Trophoblast cell (in vitro differentiated cells and primary cell): ENCODE data around the gene JAML.
"Not testable (repeated sequence)": the region's sequence is repeated elsewhere in the genome, so short reads cannot be mapped to it uniquely, and the experiment has no call there.

ENCODE experiments used
- DNase-seq, 2 donors: peaks; one replicate each; pipeline ENCODE4 v3.0.0-alpha.2; 2016
- H2AFZ ChIP-seq: 2 replicates; pipeline ENCODE4 v1.6.1; 2013; ENCODE audit warnings: low read length, moderate library complexity, mild to moderate bottlenecking; ENCODE audit not compliant: insufficient read depth, poor library complexity
- H2AK5ac ChIP-seq: 2 replicates; pipeline ENCODE4 v1.6.1; 2013; ENCODE audit warnings: mild to moderate bottlenecking, low read length
- H2BK120ac ChIP-seq: 2 replicates; pipeline ENCODE4 v1.6.1; 2013; ENCODE audit warnings: low read length, mild to moderate bottlenecking, moderate library complexity; ENCODE audit not compliant: insufficient read depth, poor library complexity
- H2BK12ac ChIP-seq: 2 replicates; pipeline ENCODE4 v1.6.1; 2013; ENCODE audit warnings: mild to moderate bottlenecking, low read length, moderate library complexity
- H2BK5ac ChIP-seq: 2 replicates; pipeline ENCODE4 v1.6.1; 2013; ENCODE audit warnings: low read length, low read depth, moderate library complexity, mild to moderate bottlenecking; ENCODE audit not compliant: poor library complexity
- H3K14ac ChIP-seq: 2 replicates; pipeline ENCODE4 v1.6.1; 2013; ENCODE audit warnings: mild to moderate bottlenecking, low read length
- H3K18ac ChIP-seq: 2 replicates; pipeline ENCODE4 v1.6.1; 2013; ENCODE audit warnings: mild to moderate bottlenecking, low read length
- H3K23ac ChIP-seq: 2 replicates; pipeline ENCODE4 v1.6.1; 2013; ENCODE audit warnings: low read length
- H3K27ac ChIP-seq: 2 replicates; pipeline ENCODE4 v1.5.1; 2013; ENCODE audit warnings: low read depth, mild to moderate bottlenecking, inconsistent platforms, low read length, moderate library complexity
- H3K27me3 ChIP-seq: 2 replicates; pipeline ENCODE4 v1.6.1; 2013; ENCODE audit warnings: inconsistent platforms, mild to moderate bottlenecking, low read length, moderate library complexity; ENCODE audit not compliant: insufficient read depth
- H3K36me3 ChIP-seq, 2 experiments: 1 replicate in 1 of 2; 2 replicates in 1 of 2; pipeline ENCODE4 v1.6.1; 2013; ENCODE audit warnings: low read length in 2 of 2, mild to moderate bottlenecking in 2 of 2, moderate library complexity in 1 of 2; ENCODE audit not compliant: insufficient read depth in 2 of 2, control insufficient read depth in 1 of 2
- H3K4ac ChIP-seq: 2 replicates; pipeline ENCODE4 v1.6.1; 2013; ENCODE audit warnings: low read depth, mild to moderate bottlenecking, low read length, moderate library complexity
- H3K4me1 ChIP-seq, 2 experiments: 1 replicate in 1 of 2; 2 replicates in 1 of 2; pipeline ENCODE4 v1.6.1; 2013; ENCODE audit warnings: low read length in 2 of 2, mild to moderate bottlenecking in 2 of 2, moderate library complexity in 1 of 2; ENCODE audit not compliant: insufficient read depth in 2 of 2, control insufficient read depth in 1 of 2
- H3K4me2 ChIP-seq: 2 replicates; pipeline ENCODE4 v1.6.1; 2013; ENCODE audit warnings: inconsistent platforms, mild to moderate bottlenecking, low read length, moderate library complexity
- H3K4me3 ChIP-seq: 2 replicates; pipeline ENCODE4 v1.5.1; 2013; ENCODE audit warnings: mild to moderate bottlenecking, low read depth, low read length, inconsistent platforms
- H3K79me1 ChIP-seq: one replicate; pipeline ENCODE4 v1.6.1; 2013; ENCODE audit warnings: low read length
- H3K79me2 ChIP-seq: 2 replicates; pipeline ENCODE4 v1.6.1; 2013; ENCODE audit warnings: low read length, mild to moderate bottlenecking; ENCODE audit not compliant: control insufficient read depth, insufficient read depth, poor library complexity
- H3K9ac ChIP-seq: 2 replicates; pipeline ENCODE4 v1.6.1; 2013; ENCODE audit warnings: mild to moderate bottlenecking, low read length
- H3K9me3 ChIP-seq: 2 replicates; pipeline ENCODE4 v1.6.1; 2013; ENCODE audit warnings: low read depth, mild to moderate bottlenecking, control low read depth, inconsistent platforms, low read length; ENCODE audit not compliant: insufficient read depth
- H4K12ac ChIP-seq: 2 replicates; pipeline ENCODE4 v1.6.1; 2013; ENCODE audit warnings: low read depth, mild to moderate bottlenecking, low read length, moderate library complexity
- H4K8ac ChIP-seq: 2 replicates; pipeline ENCODE4 v1.6.1; 2013; ENCODE audit warnings: low read depth, mild to moderate bottlenecking, low read length, moderate library complexity
- H4K91ac ChIP-seq: one replicate; pipeline ENCODE4 v1.6.1; 2013; ENCODE audit warnings: low read depth, mild to moderate bottlenecking, low read length, moderate library complexity
- WGBS: extraction: QIAGEN DNeasy Blood & Tissue Kit; methylation state at CpG from one replicate; pipeline ENCODE4 v1.1.7; 2013; ENCODE audit warnings: missing lambda C conversion rate; ENCODE audit not compliant: insufficient read length, insufficient coverage; ENCODE audit errors: extremely low coverage; 5-methylcytosine and 5-hydroxymethylcytosine counted together

JAML gene

GRCh38 chr11:118184784-118185579, 39.8 kb downstream of the JAML start:
- no peaks in the 10 kb centered on the region for H3K79me2 ChIP-seq
- no peaks in the 10 kb centered on the region for H3K9me3 ChIP-seq
- H2AFZ ChIP-seq = no peak overlapping the region
- H3K4ac ChIP-seq = no peak overlapping the region
- H3K4me2 ChIP-seq = no peak overlapping the region
- no peak overlapping the region for H2BK5ac ChIP-seq
- no peak overlapping the region for H4K91ac ChIP-seq
- no peak for DNase-seq
- H3K14ac ChIP-seq = no peak overlapping the region
- H3K18ac ChIP-seq = no peak overlapping the region
- H4K12ac ChIP-seq = no peak overlapping the region
- no CpG with 5 or more reads among the region's 12 CpGs for WGBS
- H2BK120ac ChIP-seq = no peak overlapping the region
- H3K9ac ChIP-seq = no peak overlapping the region
- no peaks in the 10 kb centered on the region for H3K4me1 ChIP-seq
- no peak overlapping the region for H3K27ac ChIP-seq
- H3K4me3 ChIP-seq = no peak overlapping the region
- H3K79me1 ChIP-seq = no peaks in the 10 kb centered on the region
- H2AK5ac ChIP-seq = no peak overlapping the region
- H2BK12ac ChIP-seq = no peak overlapping the region
- no peak overlapping the region for H3K23ac ChIP-seq
- H3K36me3 ChIP-seq = no peaks in the 10 kb centered on the region
- peaks cover 3% of the 10 kb centered on the region for H3K27me3 ChIP-seq
- no peak overlapping the region for H4K8ac ChIP-seq

- H3K79me2 ChIP-seq, H4K12ac ChIP-seq, H4K8ac ChIP-seq: not testable (repeated sequence)
Measured at GRCh38 chr11:118183691-118184090, 41.1 kb downstream of the JAML start.

GRCh38 chr11:118180300-118180703, 44.5 kb downstream of the JAML start:
- no peak for DNase-seq
- no peak overlapping the region for H4K8ac ChIP-seq
- H3K4me2 ChIP-seq = no peak overlapping the region
- H3K27ac ChIP-seq = no peak overlapping the region
- peaks cover 1 to 3% of the 10 kb centered on the region in 2 experiments for H3K4me1 ChIP-seq
- no peak overlapping the region for H3K4ac ChIP-seq
- no peaks in the 10 kb centered on the region for H3K79me2 ChIP-seq
- peaks cover 2% of the 10 kb centered on the region for H3K9me3 ChIP-seq
- no peak overlapping the region for H2BK120ac ChIP-seq
- no peaks in the 10 kb centered on the region for H3K79me1 ChIP-seq
- no peak overlapping the region for H4K12ac ChIP-seq
- no peak overlapping the region for H3K23ac ChIP-seq
- no peak overlapping the region for H2BK5ac ChIP-seq
- H2AFZ ChIP-seq = no peak overlapping the region
- H2BK12ac ChIP-seq = no peak overlapping the region
- H4K91ac ChIP-seq = no peak overlapping the region
- no peak overlapping the region for H3K9ac ChIP-seq
- no peaks in the 10 kb centered on the region for H3K36me3 ChIP-seq
- H3K18ac ChIP-seq = no peak overlapping the region
- no peak overlapping the region for H3K14ac ChIP-seq
- WGBS = no CpG with 5 or more reads among the region's 11 CpGs
- H2AK5ac ChIP-seq = no peak overlapping the region
- H3K4me3 ChIP-seq = no peak overlapping the region
- peaks cover 6% of the 10 kb centered on the region for H3K27me3 ChIP-seq

More at GRCh38 chr11:118183691-118184090, 41.1 kb downstream of the JAML start:
- not testable (repeated sequence) for H3K9ac ChIP-seq, H3K27me3 ChIP-seq, H4K91ac ChIP-seq, H3K23ac ChIP-seq, H2AK5ac ChIP-seq, H3K79me1 ChIP-seq, H3K4me1 ChIP-seq, H3K27ac ChIP-seq, H3K36me3 ChIP-seq, H2AFZ ChIP-seq, H2BK12ac ChIP-seq, DNase-seq, H2BK5ac ChIP-seq, H3K9me3 ChIP-seq, H3K14ac ChIP-seq, H3K4me3 ChIP-seq, H3K18ac ChIP-seq, H3K4ac ChIP-seq, H3K4me2 ChIP-seq, H2BK120ac ChIP-seq
- no CpG with 5 or more reads among the region's 5 CpGs for WGBS

- Histone ChIP-seq H4K8ac (no peak overlapping the region), H4K91ac (no peak overlapping the region), H3K23ac (no peak overlapping the region), H3K4me3 (no peak overlapping the region), H3K36me3 (no peaks in the 10 kb centered on the region), H2AFZ (no peak overlapping the region), H3K79me1 (no peaks in the 10 kb centered on the region), H3K4me2 (no peak overlapping the region), H3K27ac (no peak overlapping the region), H2AK5ac (no peak overlapping the region), H2BK120ac (no peak overlapping the region), H2BK5ac (no peak overlapping the region), H3K18ac (no peak overlapping the region), H3K9ac (no peak overlapping the region), H3K14ac (no peak overlapping the region), H4K12ac (no peak overlapping the region), H3K4ac (no peak overlapping the region), H3K27me3 (peaks cover 2% of the 10 kb centered on the region), H2BK12ac (no peak overlapping the region), H3K9me3 (peaks cover 2% of the 10 kb centered on the region), H3K4me1 (peaks cover 5 to 6% of the 10 kb centered on the region in 2 experiments), H3K79me2 (no peaks in the 10 kb centered on the region)
- no peak for DNase-seq
- WGBS = no CpG with 5 or more reads among the region's 4 CpGs
Measured at GRCh38 chr11:118176778-118177134, 48.1 kb downstream of the JAML start.
